ENCODE data around the gene IL11RA. TPM values are rescaled to one million over a fixed set of nuclear protein-coding genes. Genes with fewer than 3 reads are reported as not detected.

The IL11RA gene
- total RNA-seq, 1 donor from 2014 or later: 56.5 TPM

DNA sequence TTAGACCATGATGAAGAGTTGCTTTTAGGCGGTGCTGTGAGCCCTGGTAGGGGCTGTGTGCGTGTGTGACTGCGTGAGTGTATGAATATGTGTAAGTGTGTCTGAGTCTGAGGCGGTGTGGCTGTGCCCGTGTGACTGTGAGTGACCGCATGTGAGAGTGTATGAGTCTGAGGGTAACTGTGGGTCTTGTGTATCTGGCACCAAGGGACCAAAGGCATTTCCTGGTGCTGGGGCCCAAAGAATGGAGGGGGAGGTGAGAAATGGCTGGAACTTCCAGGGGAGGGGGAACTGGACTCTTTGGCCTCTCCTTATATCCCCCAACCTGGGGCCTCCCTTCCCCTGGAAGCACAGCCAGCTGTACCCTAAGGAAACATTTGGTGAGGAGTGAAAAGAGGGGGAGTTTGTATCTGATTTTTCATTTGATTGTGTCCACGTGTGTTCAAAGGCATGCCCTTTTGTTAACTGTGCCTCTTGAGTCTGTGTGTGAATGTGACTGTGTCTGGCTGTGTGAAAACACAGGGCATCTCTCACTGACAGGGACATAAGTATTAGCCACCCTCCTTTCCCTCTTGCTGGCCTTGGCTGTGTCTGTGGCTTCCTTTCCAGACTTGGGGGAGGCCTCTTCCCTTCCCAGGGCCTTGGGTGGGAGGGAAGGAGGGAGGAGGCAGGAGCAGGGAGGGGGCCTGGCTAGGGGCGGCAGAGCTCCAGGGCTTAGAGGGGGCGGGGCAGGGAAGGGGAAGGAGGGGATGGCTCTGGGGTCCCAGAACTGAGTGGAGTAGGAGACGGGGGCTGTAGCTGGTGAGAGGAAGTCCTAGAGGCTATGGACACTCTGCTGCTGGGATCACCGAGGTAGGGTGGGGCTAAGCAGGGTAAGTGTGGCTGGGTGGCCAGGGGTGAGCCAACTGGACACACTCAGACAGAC, 1.4 kb downstream of the IL11RA start:
- Histone ChIP-seq H3K36me3 (peaks cover 25% of the 10 kb centered on the region), H3K4me1 (peaks cover 71% of the 10 kb centered on the region), H3K4me3 (peak overlapping the region; percentile 72), H3K9me3 (replicated peaks) (no peaks in the 10 kb centered on the region), H3K27me3 (ENCODE audit: low read depth) (no peaks in the 10 kb centered on the region), H3K27ac (replicated peaks) (peak overlapping the region; percentile 93)
- TF ChIP-seq, protein P1, sequence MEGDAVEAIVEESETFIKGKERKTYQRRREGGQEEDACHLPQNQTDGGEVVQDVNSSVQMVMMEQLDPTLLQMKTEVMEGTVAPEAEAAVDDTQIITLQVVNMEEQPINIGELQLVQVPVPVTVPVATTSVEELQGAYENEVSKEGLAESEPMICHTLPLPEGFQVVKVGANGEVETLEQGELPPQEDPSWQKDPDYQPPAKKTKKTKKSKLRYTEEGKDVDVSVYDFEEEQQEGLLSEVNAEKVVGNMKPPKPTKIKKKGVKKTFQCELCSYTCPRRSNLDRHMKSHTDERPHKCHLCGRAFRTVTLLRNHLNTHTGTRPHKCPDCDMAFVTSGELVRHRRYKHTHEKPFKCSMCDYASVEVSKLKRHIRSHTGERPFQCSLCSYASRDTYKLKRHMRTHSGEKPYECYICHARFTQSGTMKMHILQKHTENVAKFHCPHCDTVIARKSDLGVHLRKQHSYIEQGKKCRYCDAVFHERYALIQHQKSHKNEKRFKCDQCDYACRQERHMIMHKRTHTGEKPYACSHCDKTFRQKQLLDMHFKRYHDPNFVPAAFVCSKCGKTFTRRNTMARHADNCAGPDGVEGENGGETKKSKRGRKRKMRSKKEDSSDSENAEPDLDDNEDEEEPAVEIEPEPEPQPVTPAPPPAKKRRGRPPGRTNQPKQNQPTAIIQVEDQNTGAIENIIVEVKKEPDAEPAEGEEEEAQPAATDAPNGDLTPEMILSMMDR (IDR thresholded peaks at IDR 0.05; ENCODE audit: borderline replicate concordance): no peak
- no peak for DNase-seq
- intact Hi-C loops (cut with micrococcal nuclease): no loop called here

DNA sequence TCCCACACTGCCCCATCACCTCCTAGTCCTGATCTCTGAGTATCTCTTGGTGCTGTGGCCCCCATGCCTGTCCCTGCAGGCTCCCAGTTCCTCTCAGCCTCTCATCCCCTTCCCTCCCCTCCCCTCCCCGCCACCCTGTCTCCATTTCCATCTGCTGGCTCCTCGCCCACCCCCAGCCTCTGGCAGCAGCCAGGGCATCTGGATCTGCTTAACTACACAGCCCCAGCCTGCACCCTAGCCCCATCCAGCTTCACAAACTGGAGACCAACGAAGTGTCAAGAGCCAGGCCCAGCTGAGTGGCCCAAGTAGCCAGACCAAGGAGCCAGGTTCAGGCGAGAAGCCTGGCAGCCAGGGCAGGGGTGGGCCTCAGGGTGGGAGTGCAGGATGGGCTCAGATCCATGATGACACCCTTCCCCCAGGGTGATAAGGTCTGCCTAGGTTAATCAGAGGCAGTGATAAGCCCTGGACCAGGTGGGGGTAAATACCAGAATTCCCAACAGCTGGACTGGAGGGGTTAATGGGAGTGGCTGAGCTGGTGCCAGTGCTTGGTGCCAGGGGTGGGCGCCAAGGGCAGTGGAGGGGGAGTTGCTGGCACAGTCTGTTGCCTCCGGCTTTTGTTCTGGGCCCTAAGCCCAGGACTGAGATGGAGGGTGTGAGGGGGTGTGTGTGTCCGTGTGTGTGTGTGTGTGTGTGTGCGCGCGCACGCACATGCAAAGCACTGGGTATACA, 2.5 kb downstream of the IL11RA start:
- no peaks in the 10 kb centered on the region for H3K9me3 ChIP-seq (replicated peaks)
- peaks cover 14% of the 10 kb centered on the region for H3K36me3 ChIP-seq
- peak overlapping the region; percentile 72 for H3K4me3 ChIP-seq
- no peaks in the 10 kb centered on the region for H3K27me3 ChIP-seq (ENCODE audit: low read depth)
- H3K4me1 ChIP-seq: peaks cover 62% of the 10 kb centered on the region
- intact Hi-C loops (cut with micrococcal nuclease): no loop called here
- H3K27ac ChIP-seq (replicated peaks): peak overlapping the region; percentile 93
- peak; percentile 79 for DNase-seq
- TF ChIP-seq, protein P1 (IDR thresholded peaks at IDR 0.05; ENCODE audit: borderline replicate concordance): no peak

DNA sequence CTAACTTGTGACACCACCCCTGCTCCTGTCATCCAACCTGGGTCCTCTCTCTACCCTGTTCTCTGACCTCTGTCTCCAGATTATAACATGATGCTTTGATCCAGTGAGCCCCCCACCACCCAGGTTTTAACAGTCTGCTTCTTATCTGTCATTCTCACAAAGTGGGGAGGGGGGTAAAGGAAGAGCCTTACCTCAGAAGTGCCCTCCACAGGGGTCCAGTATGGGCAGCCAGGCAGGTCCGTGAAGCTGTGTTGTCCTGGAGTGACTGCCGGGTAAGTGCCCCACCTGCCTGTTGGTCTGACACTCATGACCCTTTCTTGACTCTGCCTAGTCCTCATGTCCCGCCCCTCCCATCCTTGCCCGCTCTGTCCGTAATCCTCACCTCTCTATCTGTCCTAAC, 3.4 kb downstream of the IL11RA start:
- Histone ChIP-seq H3K9me3 (replicated peaks) (no peaks in the 10 kb centered on the region), H3K4me1 (peaks cover 62% of the 10 kb centered on the region), H3K4me3 (peak overlapping the region; percentile 37), H3K36me3 (peaks cover 15% of the 10 kb centered on the region), H3K27me3 (ENCODE audit: low read depth) (no peaks in the 10 kb centered on the region), H3K27ac (replicated peaks) (peak overlapping the region; percentile 93)
- intact Hi-C loops (cut with micrococcal nuclease): no loop called here
- TF ChIP-seq, protein P1 (IDR thresholded peaks at IDR 0.05; ENCODE audit: borderline replicate concordance): no peak
- no peak for DNase-seq

DNA sequence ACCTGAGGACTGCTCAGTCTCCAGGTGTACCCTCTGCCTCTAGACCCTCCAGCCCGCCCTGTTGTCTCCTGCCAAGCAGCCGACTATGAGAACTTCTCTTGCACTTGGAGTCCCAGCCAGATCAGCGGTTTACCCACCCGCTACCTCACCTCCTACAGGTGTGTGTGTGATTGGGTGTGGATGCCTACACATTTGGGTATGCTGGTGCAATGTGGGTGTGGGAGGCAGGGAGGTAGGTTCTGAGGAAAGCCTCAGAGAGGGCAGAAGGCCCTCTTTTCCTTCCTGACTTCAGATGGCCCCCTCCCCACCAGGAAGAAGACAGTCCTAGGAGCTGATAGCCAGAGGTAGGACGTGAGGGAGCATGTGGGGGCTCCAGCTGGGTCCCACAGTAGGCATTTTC, 5.0 kb downstream of the IL11RA start:
- H3K4me3 ChIP-seq: no peak overlapping the region

DNA sequence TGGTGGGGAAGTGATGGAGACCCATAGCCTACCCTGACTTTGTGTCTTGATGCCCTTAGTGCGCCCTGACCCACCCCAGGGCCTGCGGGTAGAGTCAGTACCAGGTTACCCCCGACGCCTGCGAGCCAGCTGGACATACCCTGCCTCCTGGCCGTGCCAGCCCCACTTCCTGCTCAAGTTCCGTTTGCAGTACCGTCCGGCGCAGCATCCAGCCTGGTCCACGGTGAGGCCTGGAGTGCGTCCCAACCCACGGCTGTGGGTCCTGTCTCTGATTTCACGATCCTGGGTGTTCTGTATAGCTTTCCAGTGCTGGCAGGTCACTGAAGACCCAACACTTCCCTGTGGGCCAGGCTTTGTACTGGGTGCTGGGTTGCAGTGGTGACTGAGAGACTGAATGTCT, 6.5 kb downstream of the IL11RA start:
- H3K36me3 ChIP-seq: peaks cover 22% of the 10 kb centered on the region
- H3K27ac ChIP-seq (replicated peaks): no peak overlapping the region
- no peak overlapping the region for H3K4me3 ChIP-seq
- H3K4me1 ChIP-seq: peaks cover 35% of the 10 kb centered on the region
- H3K9me3 ChIP-seq (replicated peaks): no peaks in the 10 kb centered on the region
- TF ChIP-seq, protein P1 (IDR thresholded peaks at IDR 0.05; ENCODE audit: borderline replicate concordance): no peak
- no peak for DNase-seq
- no peaks in the 10 kb centered on the region for H3K27me3 ChIP-seq (ENCODE audit: low read depth)
- intact Hi-C loops (cut with micrococcal nuclease): no loop called here

More for the DNA sequence above, 5.0 kb downstream of the IL11RA start:
- intact Hi-C loops (cut with micrococcal nuclease): no loop called here
- Histone ChIP-seq H3K27ac (replicated peaks) (no peak overlapping the region), H3K4me1 (peaks cover 48% of the 10 kb centered on the region), H3K9me3 (replicated peaks) (no peaks in the 10 kb centered on the region), H3K27me3 (ENCODE audit: low read depth) (no peaks in the 10 kb centered on the region), H3K36me3 (peaks cover 22% of the 10 kb centered on the region)
- DNase-seq: no peak
- TF ChIP-seq, protein P1 (IDR thresholded peaks at IDR 0.05; ENCODE audit: borderline replicate concordance): no peak

All from left ventricle myocardium inferior (tissue), 1 donor.